GM21619 (cell line): ENCODE measurements around the gene SHROOM4.

Experiments used
- ATAC-seq: cut with Tn5 transposase; IDR thresholded peaks from one replicate; pipeline ENCODE4 v1.9.1; 2021; ENCODE audit not compliant: unreplicated experiment

Gene SHROOM4

GRCh38 chrX:50813843-50814661, at the start of gene SHROOM4:
Gene SHROOM4 (minus strand): TSS chrX:50814194. CDS start chrX:50814018, 176 bp downstream.
- ATAC-seq, result no peak

- ATAC-seq, result no peak
Observed at GRCh38 chrX:50863471-50863870, 49.5 kb upstream of the SHROOM4 start.

- ATAC-seq, result no peak
Observed at GRCh38 chrX:50860518-50860917, 46.5 kb upstream of the SHROOM4 start.

GRCh38 chrX:50858548-50858947, 44.6 kb upstream of the SHROOM4 start:
- no peak for ATAC-seq

- ATAC-seq, result no peak
Observed at GRCh38 chrX:50853399-50853798, 39.4 kb upstream of the SHROOM4 start.

- no peak for ATAC-seq
Observed at GRCh38 chrX:50852524-50852923, 38.5 kb upstream of the SHROOM4 start.

- ATAC-seq, result no peak
Observed at GRCh38 chrX:50842221-50842620, 28.2 kb upstream of the SHROOM4 start.

- ATAC-seq, result no peak
Observed at GRCh38 chrX:50839730-50840129, 25.7 kb upstream of the SHROOM4 start.

- no peak for ATAC-seq
Observed at GRCh38 chrX:50838820-50839600, 25.0 kb upstream of the SHROOM4 start.

- no peak for ATAC-seq
Observed at GRCh38 chrX:50827996-50828395, 14.0 kb upstream of the SHROOM4 start.

- no peak for ATAC-seq
Observed at GRCh38 chrX:50825825-50826224, 11.8 kb upstream of the SHROOM4 start.

GRCh38 chrX:50818986-50819385, 5.0 kb upstream of the SHROOM4 start:
- ATAC-seq, result no peak

- ATAC-seq, result no peak
Observed at GRCh38 chrX:50815120-50815519, 1.1 kb upstream of the SHROOM4 start.

GRCh38 chrX:50814701-50815100, 707 bp upstream of the SHROOM4 start:
- ATAC-seq, result no peak

GRCh38 chrX:50812995-50813842, 775 bp downstream of the SHROOM4 start:
- ATAC-seq, result no peak

- no peak for ATAC-seq
Observed at GRCh38 chrX:50805276-50805675, 8.7 kb downstream of the SHROOM4 start.

- no peak for ATAC-seq
Observed at GRCh38 chrX:50801135-50801534, 12.9 kb downstream of the SHROOM4 start.

- ATAC-seq, result no peak
Observed at GRCh38 chrX:50799531-50799961, 14.4 kb downstream of the SHROOM4 start.

- no peak for ATAC-seq
Observed at GRCh38 chrX:50798783-50799182, 15.2 kb downstream of the SHROOM4 start.

GRCh38 chrX:50787099-50787498, 26.9 kb downstream of the SHROOM4 start:
- ATAC-seq, result no peak

GRCh38 chrX:50780144-50780543, 33.9 kb downstream of the SHROOM4 start:
- ATAC-seq, result no peak
